GM23338 (cell line): ENCODE measurements around the gene LRRC37A3. TPM values are rescaled to one million over a fixed set of nuclear protein-coding genes. Genes with fewer than 3 reads are reported as not detected.

ENCODE experiments used
- ATAC-seq: fragments of 200-7000 bp; cut with Tn5 transposase; 3 replicates; pipeline ENCODE4 v1.9.1; 2020
- DNase-seq: peaks from one replicate; pipeline ENCODE4 v3.0.0-alpha.2; 2015; ENCODE audit warnings: low spot score
- H2AFZ ChIP-seq: fragments of 200-600 bp; sonication (generic); 2 replicates; pipeline ENCODE4 v1.8.0; 2016; ENCODE audit warnings: antibody characterized with exemption, mild to moderate bottlenecking, moderate library complexity
- H3F3A ChIP-seq: fragments of 200-600 bp; sonication (generic); replicated peaks from 2 replicates; pipeline ENCODE4 v1.8.0; 2017; ENCODE audit warnings: antibody characterized with exemption, mixed run types, low read depth
- H3K27ac ChIP-seq: fragments of 200-600 bp; sonication (generic); 2 replicates; pipeline ENCODE4 v1.6.1; 2016; ENCODE audit warnings: low read depth
- H3K27me3 ChIP-seq: fragments of 200-600 bp; sonication (generic); 2 replicates; pipeline ENCODE4 v1.8.0; 2016; ENCODE audit warnings: mild to moderate bottlenecking, mixed run types, moderate library complexity; ENCODE audit not compliant: insufficient read depth
- H3K36me3 ChIP-seq: fragments of 200-600 bp; sonication (generic); 2 replicates; pipeline ENCODE4 v1.8.0; 2016; ENCODE audit warnings: mild to moderate bottlenecking; ENCODE audit not compliant: insufficient read depth
- H3K4me1 ChIP-seq: fragments of 200-600 bp; sonication (generic); 2 replicates; pipeline ENCODE4 v1.8.0; 2016; ENCODE audit warnings: mild to moderate bottlenecking, moderate library complexity; ENCODE audit not compliant: insufficient read depth
- H3K4me2 ChIP-seq: fragments of 200-600 bp; sonication (generic); 2 replicates; pipeline ENCODE4 v1.7.1; 2017; ENCODE audit warnings: mixed run types
- H3K4me3 ChIP-seq: fragments of 200-600 bp; sonication (generic); 2 replicates; pipeline ENCODE4 v1.6.1; 2016; ENCODE audit warnings: mixed run types
- H3K79me2 ChIP-seq: fragments of 200-600 bp; sonication (generic); replicated peaks from 2 replicates; pipeline ENCODE4 v1.8.0; 2017; ENCODE audit warnings: mild to moderate bottlenecking; ENCODE audit not compliant: insufficient read depth
- H3K9me2 ChIP-seq: fragments of 200-600 bp; sonication (generic); 2 replicates; pipeline ENCODE4 v1.8.0; 2017; ENCODE audit not compliant: insufficient read depth
- H4K20me1 ChIP-seq: fragments of 200-600 bp; sonication (generic); replicated peaks from 2 replicates; pipeline ENCODE4 v1.8.0; 2017; ENCODE audit warnings: mild to moderate bottlenecking; ENCODE audit not compliant: insufficient read depth
- H3K27ac Mint-ChIP-seq: 2 replicates; pipeline ENCODE4 v1.8.0; 2020; ENCODE audit warnings: inconsistent platforms, mild to moderate bottlenecking, moderate library complexity, mixed read lengths
- H3K27me3 Mint-ChIP-seq: 3 replicates; pipeline ENCODE4 v1.8.0; 2022; ENCODE audit warnings: low read depth, mild to moderate bottlenecking, moderate library complexity, mixed read lengths, inconsistent platforms; ENCODE audit not compliant: insufficient read depth, poor library complexity
- H3K36me3 Mint-ChIP-seq: 3 replicates; pipeline ENCODE4 v1.8.0; 2021; ENCODE audit warnings: low read depth, mild to moderate bottlenecking, inconsistent platforms, moderate library complexity, mixed read lengths
- H3K4me1 Mint-ChIP-seq: 3 replicates; pipeline ENCODE4 v1.8.0; 2020; ENCODE audit warnings: mild to moderate bottlenecking, inconsistent platforms, mixed read lengths
- H3K4me3 Mint-ChIP-seq: 3 replicates; pipeline ENCODE4 v1.8.0; 2021; ENCODE audit warnings: moderate library complexity, mild to moderate bottlenecking, inconsistent platforms, mixed read lengths
- H3K9me3 Mint-ChIP-seq: 3 replicates; pipeline ENCODE4 v1.8.0; 2020; ENCODE audit warnings: moderate library complexity, mild to moderate bottlenecking, inconsistent platforms, mixed read lengths
- CREB1 ChIP-seq: fragments of 250-450 bp; sonication (Bioruptor Pico); IDR thresholded peaks from 2 replicates; pipeline ENCODE4 v1.5.0; 2020; ENCODE audit warnings: low read depth, mild to moderate bottlenecking, moderate library complexity
- CTCF ChIP-seq, 2 experiments: fragments of 200-600 bp in 1 of 2; sonication (generic) in 1 of 2; conservative IDR thresholded peaks; 2 replicates each; pipeline versions ENCODE4 v1.5.1 to v1.6.1; 2016 to 2017; ENCODE audit warnings: antibody characterized with exemption in 2 of 2, low read depth in 2 of 2, mild to moderate bottlenecking in 2 of 2, moderate library complexity in 1 of 2
- EZH2 ChIP-seq: fragments of 200-600 bp; sonication (generic); IDR thresholded peaks from one replicate; pipeline ENCODE4 v1.8.0; 2017; ENCODE audit warnings: antibody characterized with exemption, mild to moderate bottlenecking, low read depth; ENCODE audit not compliant: unreplicated experiment
- EZH2phosphoT487 ChIP-seq: fragments of 200-600 bp; sonication (generic); IDR thresholded peaks from one replicate; pipeline ENCODE4 v1.8.1; 2018; ENCODE audit warnings: antibody characterized with exemption; ENCODE audit not compliant: unreplicated experiment
- JUNB ChIP-seq: IDR thresholded peaks from one replicate; pipeline ENCODE4 v1.6.1; 2016; ENCODE audit warnings: antibody characterized with exemption; ENCODE audit not compliant: unreplicated experiment
- NANOG ChIP-seq: IDR thresholded peaks from 2 replicates; pipeline ENCODE4 v1.6.1; 2016; ENCODE audit warnings: antibody characterized with exemption, borderline replicate concordance
- STAT1 ChIP-seq: IDR thresholded peaks from one replicate; pipeline ENCODE4 v1.6.1; 2016; ENCODE audit warnings: antibody characterized with exemption; ENCODE audit not compliant: unreplicated experiment
- ZNF114 ChIP-seq: fragments of 250-450 bp; sonication (Bioruptor Pico); IDR thresholded peaks from 2 replicates; pipeline ENCODE4 v1.5.0; 2020; ENCODE audit warnings: mild to moderate bottlenecking, moderate library complexity
- ZNF331 ChIP-seq: fragments of 250-450 bp; sonication (Bioruptor Pico); IDR thresholded peaks from 2 replicates; pipeline ENCODE4 v1.5.0; 2020; ENCODE audit warnings: low read depth, mild to moderate bottlenecking, moderate library complexity
- ZNF462 ChIP-seq: fragments of 250-450 bp; sonication (Bioruptor Pico); IDR thresholded peaks from 2 replicates; pipeline ENCODE4 v1.5.0; 2020; ENCODE audit warnings: mild to moderate bottlenecking, moderate library complexity
- polyA plus RNA-seq: library from polyadenylated mRNA; unstranded; fragments of >200 nt; fragmentation: Nextera tagmentation; extraction: Ambion mirVana; gene quantifications from 2 replicates; pipeline ENCODE4 v1.2.1, GENCODE V29; 2016
- total RNA-seq: library from RNA; depleted of rRNA; stranded (reverse); fragments of >200 nt; shearing (Covaris generic); gene quantifications from 2 replicates; pipeline ENCODE4 v1.2.3, GENCODE V29; 2014
- TF ChIP-seq, protein P1 (sequence below): IDR thresholded peaks from one replicate; pipeline ENCODE4 v1.6.1; 2018; ENCODE audit warnings: antibody characterized with exemption; ENCODE audit not compliant: unreplicated experiment
- TF ChIP-seq, protein P2 (sequence below): IDR thresholded peaks from 2 replicates; pipeline ENCODE4 v1.6.1; 2016; ENCODE audit warnings: antibody characterized with exemption

The LRRC37A3 gene
- total and polyA plus RNA-seq, 2 experiments from 2014 or later: 3.5 to 5.6 TPM

- no peaks in the 10 kb centered on the region for H4K20me1 ChIP-seq
- no peaks in the 10 kb centered on the region for H3K4me1 ChIP-seq
- H3K36me3 ChIP-seq: no peaks in the 10 kb centered on the region
- DNase-seq: no peak
- H3K27ac Mint-ChIP-seq: no peak overlapping the region
- H3K4me1 Mint-ChIP-seq: peaks cover 3% of the 10 kb centered on the region; the same call in 2 of the 3 replicates
- peaks cover 2% of the 10 kb centered on the region for H3K27me3 Mint-ChIP-seq
- no peaks in the 10 kb centered on the region for H3K36me3 Mint-ChIP-seq
- TF ChIP-seq CTCF (conservative IDR thresholded peaks at IDR 0.05; ENCODE audit: low read depth in 2 of 2) (no peak), ZNF331 (CRISPR knock-in tag) (no peak), ZNF114 (CRISPR knock-in tag) (no peak), EZH2 (no peak), ZNF462 (CRISPR knock-in tag) (no peak), JUNB (no peak), NANOG (no peak), STAT1 (no peak), CREB1 (no peak), EZH2phosphoT487 (no peak)
- TF ChIP-seq, protein P1, sequence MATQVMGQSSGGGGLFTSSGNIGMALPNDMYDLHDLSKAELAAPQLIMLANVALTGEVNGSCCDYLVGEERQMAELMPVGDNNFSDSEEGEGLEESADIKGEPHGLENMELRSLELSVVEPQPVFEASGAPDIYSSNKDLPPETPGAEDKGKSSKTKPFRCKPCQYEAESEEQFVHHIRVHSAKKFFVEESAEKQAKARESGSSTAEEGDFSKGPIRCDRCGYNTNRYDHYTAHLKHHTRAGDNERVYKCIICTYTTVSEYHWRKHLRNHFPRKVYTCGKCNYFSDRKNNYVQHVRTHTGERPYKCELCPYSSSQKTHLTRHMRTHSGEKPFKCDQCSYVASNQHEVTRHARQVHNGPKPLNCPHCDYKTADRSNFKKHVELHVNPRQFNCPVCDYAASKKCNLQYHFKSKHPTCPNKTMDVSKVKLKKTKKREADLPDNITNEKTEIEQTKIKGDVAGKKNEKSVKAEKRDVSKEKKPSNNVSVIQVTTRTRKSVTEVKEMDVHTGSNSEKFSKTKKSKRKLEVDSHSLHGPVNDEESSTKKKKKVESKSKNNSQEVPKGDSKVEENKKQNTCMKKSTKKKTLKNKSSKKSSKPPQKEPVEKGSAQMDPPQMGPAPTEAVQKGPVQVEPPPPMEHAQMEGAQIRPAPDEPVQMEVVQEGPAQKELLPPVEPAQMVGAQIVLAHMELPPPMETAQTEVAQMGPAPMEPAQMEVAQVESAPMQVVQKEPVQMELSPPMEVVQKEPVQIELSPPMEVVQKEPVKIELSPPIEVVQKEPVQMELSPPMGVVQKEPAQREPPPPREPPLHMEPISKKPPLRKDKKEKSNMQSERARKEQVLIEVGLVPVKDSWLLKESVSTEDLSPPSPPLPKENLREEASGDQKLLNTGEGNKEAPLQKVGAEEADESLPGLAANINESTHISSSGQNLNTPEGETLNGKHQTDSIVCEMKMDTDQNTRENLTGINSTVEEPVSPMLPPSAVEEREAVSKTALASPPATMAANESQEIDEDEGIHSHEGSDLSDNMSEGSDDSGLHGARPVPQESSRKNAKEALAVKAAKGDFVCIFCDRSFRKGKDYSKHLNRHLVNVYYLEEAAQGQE: no peak
- TF ChIP-seq, protein P2, sequence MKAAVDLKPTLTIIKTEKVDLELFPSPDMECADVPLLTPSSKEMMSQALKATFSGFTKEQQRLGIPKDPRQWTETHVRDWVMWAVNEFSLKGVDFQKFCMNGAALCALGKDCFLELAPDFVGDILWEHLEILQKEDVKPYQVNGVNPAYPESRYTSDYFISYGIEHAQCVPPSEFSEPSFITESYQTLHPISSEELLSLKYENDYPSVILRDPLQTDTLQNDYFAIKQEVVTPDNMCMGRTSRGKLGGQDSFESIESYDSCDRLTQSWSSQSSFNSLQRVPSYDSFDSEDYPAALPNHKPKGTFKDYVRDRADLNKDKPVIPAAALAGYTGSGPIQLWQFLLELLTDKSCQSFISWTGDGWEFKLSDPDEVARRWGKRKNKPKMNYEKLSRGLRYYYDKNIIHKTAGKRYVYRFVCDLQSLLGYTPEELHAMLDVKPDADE: no peak
- H3F3A ChIP-seq: no peaks in the 10 kb centered on the region
- no peak for ATAC-seq
- no peaks in the 10 kb centered on the region for H3K27me3 ChIP-seq
- H3K9me3 Mint-ChIP-seq: no peaks in the 10 kb centered on the region
- no peaks in the 10 kb centered on the region for H3K9me2 ChIP-seq
- H3K27ac ChIP-seq: no peak overlapping the region
- no peak overlapping the region for H2AFZ ChIP-seq
- H3K4me3 ChIP-seq: no peak overlapping the region
- H3K4me3 Mint-ChIP-seq: no peak overlapping the region
- H3K4me2 ChIP-seq: no peak overlapping the region
- no peaks in the 10 kb centered on the region for H3K79me2 ChIP-seq
These were observed 22.5 kb upstream of the LRRC37A3 start for GRCh38 chr17:64941761-64942160.
